Tongue (tissue), 3 donors: ENCODE data around the gene FREM2. TPM values are rescaled to one million over a fixed set of nuclear protein-coding genes. Genes with fewer than 3 reads are reported as not detected.

Experiments
- DNase-seq: peaks from one replicate; pipeline ENCODE4 v3.0.0-alpha.2; 2015
- small RNA-seq: library from RNA; depleted of rRNA; stranded (forward); fragments of <200 nt; gene quantifications from one replicate; pipeline ENCODE3, GENCODE V24; 2014; ENCODE audit warnings: low replicate concordance
- total RNA-seq: library from RNA; depleted of rRNA; stranded (reverse); fragments of >200 nt; gene quantifications from one replicate; pipeline ENCODE4 v1.2.3, GENCODE V29; 2014

The FREM2 gene
- total RNA-seq, 1 donor from 2014 or later: 25.3 TPM

- peak; percentile 40 for DNase-seq
Observed at GRCh38 chr13:38898481-38898880, 211.6 kb downstream of the FREM2 start.

GRCh38 chr13:38899571-38899970 is 212.7 kb downstream of the FREM2 start:
- peak; percentile 54 for DNase-seq

- no peak for DNase-seq
Observed at GRCh38 chr13:38900188-38900587, 213.3 kb downstream of the FREM2 start.

- DNase-seq: peak; percentile 17
Observed at GRCh38 chr13:38902551-38902950, 215.7 kb downstream of the FREM2 start.

GRCh38 chr13:38905081-38905480 is 218.2 kb downstream of the FREM2 start:
- DNase-seq: no peak

GRCh38 chr13:38905861-38906260 is 219.0 kb downstream of the FREM2 start:
- DNase-seq: no peak

GRCh38 chr13:38908574-38908973 is 221.7 kb downstream of the FREM2 start:
- DNase-seq: no peak

- DNase-seq: no peak
Observed at GRCh38 chr13:38914070-38914469, 227.2 kb downstream of the FREM2 start.

GRCh38 chr13:38921081-38921480 is 234.2 kb downstream of the FREM2 start:
- no peak for DNase-seq

- DNase-seq: no peak
Observed at GRCh38 chr13:38922170-38922569, 235.3 kb downstream of the FREM2 start.

- no peak for DNase-seq
Observed at GRCh38 chr13:38933786-38934185, 246.9 kb downstream of the FREM2 start.

Small RNA genes lying within 50 kb of the gene (small RNA-seq; reads per million reads assigned to genes)
- gene PLA2G12AP2 (not detected), gene RNU6-56P (not detected)
